HG02981 (cell line): Measurements from ENCODE around the gene CNBD2.
"Not testable (repeated sequence)": the region's sequence is repeated elsewhere in the genome, so short reads cannot be mapped to it uniquely, and the experiment has no call there.

Experiments used
- ATAC-seq: cut with Tn5 transposase; IDR thresholded peaks from one replicate; pipeline ENCODE4 v1.9.1; 2021; ENCODE audit warnings: mild to moderate bottlenecking, moderate library complexity; ENCODE audit not compliant: unreplicated experiment

Gene CNBD2

GRCh38 chr20:35967979-35968640 is at the start of gene CNBD2:
Gene CNBD2 (plus strand): TSS chr20:35968590. CDS start chr20:35968763, 173 bp downstream.
- no peak for ATAC-seq

GRCh38 chr20:35920523-35920922 is 47.9 kb upstream of the CNBD2 start:
- ATAC-seq: no peak

GRCh38 chr20:35929301-35929700 is 39.1 kb upstream of the CNBD2 start:
- no peak for ATAC-seq

GRCh38 chr20:35934050-35934449 is 34.3 kb upstream of the CNBD2 start:
- ATAC-seq: no peak

- no peak for ATAC-seq
These were observed 29.1 kb upstream of the CNBD2 start for GRCh38 chr20:35939264-35939663.

GRCh38 chr20:35941620-35942019 is 26.8 kb upstream of the CNBD2 start:
- ATAC-seq: no peak

GRCh38 chr20:35942243-35942642 is 26.1 kb upstream of the CNBD2 start:
- no peak for ATAC-seq

- no peak for ATAC-seq
These were observed 20.9 kb upstream of the CNBD2 start for GRCh38 chr20:35947489-35947888.

- no peak for ATAC-seq
These were observed 20.5 kb upstream of the CNBD2 start for GRCh38 chr20:35947907-35948306.

GRCh38 chr20:35950093-35950492 is 18.3 kb upstream of the CNBD2 start:
- ATAC-seq: no peak

- ATAC-seq: not testable (repeated sequence)
These were observed 16.3 kb upstream of the CNBD2 start for GRCh38 chr20:35952080-35952479.

- ATAC-seq: no peak
These were observed 15.7 kb upstream of the CNBD2 start for GRCh38 chr20:35952480-35953386.

- ATAC-seq: peak; percentile 9
These were observed 14.8 kb upstream of the CNBD2 start for GRCh38 chr20:35953387-35954199.

- peak; percentile 86 for ATAC-seq
These were observed 14.0 kb upstream of the CNBD2 start, which contains the start of gene SCAND1 for GRCh38 chr20:35954200-35954906. Gene SCAND1 (minus strand): TSS chr20:35954502. CDS start chr20:35954284, 218 bp downstream.

GRCh38 chr20:35954907-35955251 is 13.5 kb upstream of the CNBD2 start:
- ATAC-seq: peak; percentile 1

- no peak for ATAC-seq
These were observed 11.8 kb upstream of the CNBD2 start for GRCh38 chr20:35956616-35957015.

- ATAC-seq: not testable (repeated sequence)
These were observed 9.1 kb upstream of the CNBD2 start for GRCh38 chr20:35959291-35959690.

- no peak for ATAC-seq
These were observed 4.5 kb upstream of the CNBD2 start for GRCh38 chr20:35963878-35964277.

- ATAC-seq: no peak
These were observed 540 bp downstream of the CNBD2 start for GRCh38 chr20:35968930-35969329.

GRCh38 chr20:35971981-35972380 is 3.6 kb downstream of the CNBD2 start:
- no peak for ATAC-seq

- no peak for ATAC-seq
These were observed 4.1 kb downstream of the CNBD2 start for GRCh38 chr20:35972462-35972861.
